ENCODE measurements around the gene DCDC2.
"Not testable (repeated sequence)": the region's sequence is repeated elsewhere in the genome, so short reads cannot be mapped to it uniquely, and the experiment has no call there.

DCDC2 gene

DNA sequence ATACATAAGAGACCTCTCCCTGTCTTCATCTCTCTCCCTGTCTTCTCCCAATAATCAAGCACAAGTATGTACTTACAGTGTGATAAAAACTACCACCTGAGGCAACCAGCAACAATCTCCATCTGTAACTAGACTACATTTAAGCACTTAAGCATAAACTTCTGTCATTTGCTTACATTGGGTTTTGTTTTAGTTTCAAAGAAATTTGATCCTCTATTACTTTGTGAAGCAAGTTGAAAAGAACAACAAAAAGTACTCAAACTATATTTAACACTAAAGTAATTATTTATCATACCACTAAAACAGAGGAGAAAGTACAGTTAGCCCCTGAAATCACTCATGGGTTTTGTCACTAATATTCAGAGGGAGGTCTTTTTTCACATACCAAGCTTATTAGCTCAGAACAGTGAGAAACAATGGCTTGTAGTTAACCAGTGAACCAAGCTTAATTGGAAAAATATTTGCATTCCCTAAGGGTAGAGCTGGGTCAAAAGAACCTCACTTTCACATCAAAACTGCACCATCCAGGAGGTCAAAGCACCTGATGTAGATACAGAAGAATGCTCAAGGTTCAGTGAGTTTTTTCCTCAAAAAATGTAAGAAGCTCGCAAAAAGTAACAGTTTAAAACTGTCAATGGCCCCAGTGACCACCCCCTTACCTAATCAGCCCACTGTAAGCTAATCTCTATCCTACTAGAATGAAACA, 34.1 kb downstream of the DCDC2 start:
- peak overlapping the region; percentile 32 for H3K27ac ChIP-seq (replicated peaks; ENCODE audit: low read length)
- no peak overlapping the region for H2BK5ac ChIP-seq (ENCODE audit: low read length)
- no peak overlapping the region for H2BK12ac ChIP-seq (ENCODE audit: low read length)
- H3K4me3 ChIP-seq (ENCODE audit: low read length in 2 of 2) = no peak overlapping the region
- no peak overlapping the region for H2BK15ac ChIP-seq (ENCODE audit: low read length)
- H4K8ac ChIP-seq (ENCODE audit: low read depth, low read length) = no peak overlapping the region
- H2AFZ ChIP-seq (ENCODE audit: low read length) = no peak overlapping the region
- no peak overlapping the region for H3K23ac ChIP-seq (ENCODE audit: low read depth, low read length, poor library complexity)
- no peaks in the 10 kb centered on the region for H3K27me3 ChIP-seq (ENCODE audit: control insufficient read depth in 3 of 3, insufficient read depth in 3 of 3, low read depth in 1 of 3, low read length in 3 of 3)
- H3K18ac ChIP-seq (ENCODE audit: low read length) = no peak overlapping the region
- no peak overlapping the region for H2AK5ac ChIP-seq (ENCODE audit: low read depth, low read length)
- H3K14ac ChIP-seq (ENCODE audit: low read length) = no peak overlapping the region
- no peaks in the 10 kb centered on the region for H3K9me3 ChIP-seq (replicated peaks in 1 of 2; ENCODE audit: control insufficient read depth in 2 of 2, insufficient read depth in 1 of 2, low read depth in 1 of 2, low read length in 2 of 2)
- peaks cover 0 to 2% of the 10 kb centered on the region in 2 donors for H3K4me1 ChIP-seq (ENCODE audit: control insufficient read depth in 2 of 2, insufficient read depth in 1 of 2, low read depth in 1 of 2, low read length in 2 of 2)
- no peak overlapping the region for H3K9ac ChIP-seq (ENCODE audit: low read depth, low read length, poor library complexity)
- no peak overlapping the region for H4K91ac ChIP-seq (ENCODE audit: low read depth, low read length, poor library complexity)
- H3K4me2 ChIP-seq (ENCODE audit: insufficient read depth, low read length, poor library complexity, severe bottlenecking) = peak overlapping the region; percentile 13
- no peak overlapping the region for H3K4ac ChIP-seq (ENCODE audit: low read length)
- WGBS, 2 donors (ENCODE audit: extremely low coverage in 2 of 2, insufficient read length in 2 of 2, insufficient replicate concordance in 1 of 2) = no CpG with 5 or more reads among the region's 1 CpG
- no peak overlapping the region for H2BK120ac ChIP-seq (ENCODE audit: low read depth, low read length)
- no peaks in the 10 kb centered on the region for H3K79me1 ChIP-seq (ENCODE audit: low read depth, low read length)
- H3K36me3 ChIP-seq (replicated peaks in 1 of 2; ENCODE audit: control insufficient read depth in 2 of 2, insufficient read depth in 2 of 2, low read length in 2 of 2) = no peaks in the 10 kb centered on the region
- DNase-seq (ENCODE audit: low spot score) = peak; percentile 9

DNA sequence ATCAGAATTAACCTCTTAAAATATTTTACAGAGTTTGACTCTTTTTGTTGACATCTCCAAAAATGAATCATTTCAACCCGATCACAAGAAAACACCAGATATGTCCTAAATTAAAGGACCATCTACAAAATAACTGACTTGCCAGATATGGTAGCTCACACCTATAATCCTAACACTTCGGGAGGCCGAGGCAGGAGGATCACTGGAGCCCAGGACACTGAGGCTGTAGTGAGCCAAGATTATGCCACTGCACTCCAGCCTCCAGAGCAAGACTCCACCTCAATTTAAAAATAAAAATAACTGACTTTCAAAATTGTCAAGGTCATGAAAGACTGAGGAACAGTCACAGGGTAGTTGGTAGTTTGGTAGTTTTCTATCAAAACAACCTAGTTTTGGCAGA, 34.9 kb downstream of the DCDC2 start:
- no peak overlapping the region for H2AFZ ChIP-seq (ENCODE audit: low read length)
- H3K14ac ChIP-seq (ENCODE audit: low read length) = no peak overlapping the region
- no peak overlapping the region for H3K18ac ChIP-seq (ENCODE audit: low read length)
- H2BK15ac ChIP-seq (ENCODE audit: low read length) = no peak overlapping the region
- no peak overlapping the region for H3K4me2 ChIP-seq (ENCODE audit: insufficient read depth, low read length, poor library complexity, severe bottlenecking)
- H4K8ac ChIP-seq (ENCODE audit: low read depth, low read length) = no peak overlapping the region
- no peaks in the 10 kb centered on the region for H3K27me3 ChIP-seq (ENCODE audit: control insufficient read depth in 3 of 3, insufficient read depth in 3 of 3, low read depth in 1 of 3, low read length in 3 of 3)
- DNase-seq (ENCODE audit: low spot score) = no peak
- WGBS, 2 donors (ENCODE audit: extremely low coverage in 2 of 2, insufficient read length in 2 of 2, insufficient replicate concordance in 1 of 2) = no CpG with 5 or more reads among the region's 3 CpGs
- H2AK5ac ChIP-seq (ENCODE audit: low read depth, low read length) = no peak overlapping the region
- no peak overlapping the region for H3K27ac ChIP-seq (replicated peaks; ENCODE audit: low read length)
- no peak overlapping the region for H3K4ac ChIP-seq (ENCODE audit: low read length)
- no peaks in the 10 kb centered on the region for H3K9me3 ChIP-seq (replicated peaks in 1 of 2; ENCODE audit: control insufficient read depth in 2 of 2, insufficient read depth in 1 of 2, low read depth in 1 of 2, low read length in 2 of 2)
- H2BK120ac ChIP-seq (ENCODE audit: low read depth, low read length) = no peak overlapping the region
- H3K23ac ChIP-seq (ENCODE audit: low read depth, low read length, poor library complexity) = no peak overlapping the region
- H3K4me1 ChIP-seq (ENCODE audit: control insufficient read depth in 2 of 2, insufficient read depth in 1 of 2, low read depth in 1 of 2, low read length in 2 of 2) = peaks cover 0 to 2% of the 10 kb centered on the region in 2 donors
- H2BK12ac ChIP-seq (ENCODE audit: low read length) = no peak overlapping the region
- no peak overlapping the region for H3K9ac ChIP-seq (ENCODE audit: low read depth, low read length, poor library complexity)
- no peak overlapping the region for H4K91ac ChIP-seq (ENCODE audit: low read depth, low read length, poor library complexity)
- no peaks in the 10 kb centered on the region for H3K79me1 ChIP-seq (ENCODE audit: low read depth, low read length)
- H3K36me3 ChIP-seq (replicated peaks in 1 of 2; ENCODE audit: control insufficient read depth in 2 of 2, insufficient read depth in 2 of 2, low read length in 2 of 2) = no peaks in the 10 kb centered on the region
- H2BK5ac ChIP-seq (ENCODE audit: low read length) = no peak overlapping the region
- H3K4me3 ChIP-seq (ENCODE audit: low read length in 2 of 2) = no peak overlapping the region

DNA sequence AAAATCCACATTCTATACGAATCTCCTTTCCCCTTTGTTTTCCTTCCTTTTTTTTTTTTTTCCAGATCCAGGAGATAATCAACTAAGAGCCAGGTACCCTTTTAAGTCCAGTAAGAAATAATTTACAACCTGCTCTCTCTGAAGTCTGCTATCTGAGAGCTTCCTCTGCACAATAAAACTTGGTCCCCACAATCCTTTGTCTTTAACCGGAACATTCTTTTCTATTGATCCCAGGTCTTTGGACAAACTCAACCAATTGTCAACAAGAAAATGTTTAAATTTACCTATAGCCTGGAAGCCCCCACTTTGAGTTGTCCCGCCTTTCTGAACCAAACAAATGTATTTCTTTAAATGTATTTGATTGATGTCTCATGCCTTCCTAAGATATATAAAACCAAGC, 35.4 kb downstream of the DCDC2 start:
- H3K4me1 ChIP-seq (ENCODE audit: control insufficient read depth in 2 of 2, insufficient read depth in 1 of 2, low read depth in 1 of 2, low read length in 2 of 2); H3K14ac ChIP-seq (ENCODE audit: low read length); H2BK12ac ChIP-seq (ENCODE audit: low read length); H2BK15ac ChIP-seq (ENCODE audit: low read length); DNase-seq (ENCODE audit: low spot score); H2AK5ac ChIP-seq (ENCODE audit: low read depth, low read length); H3K4me2 ChIP-seq (ENCODE audit: insufficient read depth, low read length, poor library complexity, severe bottlenecking); H4K91ac ChIP-seq (ENCODE audit: low read depth, low read length, poor library complexity); H3K79me1 ChIP-seq (ENCODE audit: low read depth, low read length); H3K18ac ChIP-seq (ENCODE audit: low read length); H3K9ac ChIP-seq (ENCODE audit: low read depth, low read length, poor library complexity); H2BK120ac ChIP-seq (ENCODE audit: low read depth, low read length); H3K27ac ChIP-seq (replicated peaks; ENCODE audit: low read length); H2AFZ ChIP-seq (ENCODE audit: low read length); H2BK5ac ChIP-seq (ENCODE audit: low read length); H3K4ac ChIP-seq (ENCODE audit: low read length); H3K27me3 ChIP-seq (ENCODE audit: control insufficient read depth in 3 of 3, insufficient read depth in 3 of 3, low read depth in 1 of 3, low read length in 3 of 3); H3K4me3 ChIP-seq (ENCODE audit: low read length in 2 of 2); H3K9me3 ChIP-seq (replicated peaks in 1 of 2; ENCODE audit: control insufficient read depth in 2 of 2, insufficient read depth in 1 of 2, low read depth in 1 of 2, low read length in 2 of 2); H3K23ac ChIP-seq (ENCODE audit: low read depth, low read length, poor library complexity); H4K8ac ChIP-seq (ENCODE audit: low read depth, low read length); H3K36me3 ChIP-seq (replicated peaks in 1 of 2; ENCODE audit: control insufficient read depth in 2 of 2, insufficient read depth in 2 of 2, low read length in 2 of 2): not testable (repeated sequence)
- WGBS, 2 donors (ENCODE audit: extremely low coverage in 2 of 2, insufficient read length in 2 of 2, insufficient replicate concordance in 1 of 2) = no CpG with 5 or more reads among the region's 3 CpGs

DNA sequence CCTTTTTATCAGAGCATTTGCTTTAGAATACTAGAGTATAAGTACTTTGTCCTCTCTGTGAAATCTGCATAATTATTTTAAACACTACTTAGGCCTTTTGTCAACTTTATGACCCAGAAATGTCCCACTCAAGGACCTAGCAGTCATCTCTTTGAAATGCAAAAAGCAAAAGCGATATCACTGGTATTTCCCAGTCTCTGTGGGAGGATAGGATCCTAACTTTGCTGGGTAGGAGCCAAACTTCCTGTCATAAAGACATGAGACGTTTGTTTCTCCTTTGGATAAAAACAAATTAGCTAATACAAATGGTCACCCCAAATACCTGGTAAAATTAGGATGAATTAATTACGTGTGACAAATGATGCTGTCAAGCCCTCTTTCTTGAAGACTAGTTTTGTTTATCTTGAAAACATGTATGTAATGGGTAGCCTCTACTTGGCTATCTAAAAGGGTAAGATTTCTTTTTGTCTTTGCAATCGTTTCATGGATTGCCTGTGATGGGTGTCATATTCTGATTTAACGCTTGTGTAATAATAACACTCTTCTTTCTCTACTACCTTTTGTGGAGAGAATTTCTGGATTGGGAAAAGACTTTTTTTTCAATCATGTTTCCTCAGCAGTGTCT, 36.2 kb downstream of the DCDC2 start:
- no peaks in the 10 kb centered on the region for H3K27me3 ChIP-seq (ENCODE audit: control insufficient read depth in 3 of 3, insufficient read depth in 3 of 3, low read depth in 1 of 3, low read length in 3 of 3)
- H2BK5ac ChIP-seq (ENCODE audit: low read length) = no peak overlapping the region
- H2AK5ac ChIP-seq (ENCODE audit: low read depth, low read length) = no peak overlapping the region
- DNase-seq (ENCODE audit: low spot score) = no peak
- no CpG with 5 or more reads among the region's 5 CpGs for WGBS, 2 donors (ENCODE audit: extremely low coverage in 2 of 2, insufficient read length in 2 of 2, insufficient replicate concordance in 1 of 2)
- H3K9me3 ChIP-seq (replicated peaks in 1 of 2; ENCODE audit: control insufficient read depth in 2 of 2, insufficient read depth in 1 of 2, low read depth in 1 of 2, low read length in 2 of 2) = no peaks in the 10 kb centered on the region
- H3K14ac ChIP-seq (ENCODE audit: low read length) = no peak overlapping the region
- H3K9ac ChIP-seq (ENCODE audit: low read depth, low read length, poor library complexity) = no peak overlapping the region
- no peak overlapping the region for H2AFZ ChIP-seq (ENCODE audit: low read length)
- H3K4me2 ChIP-seq (ENCODE audit: insufficient read depth, low read length, poor library complexity, severe bottlenecking) = no peak overlapping the region
- no peak overlapping the region for H3K18ac ChIP-seq (ENCODE audit: low read length)
- H3K36me3 ChIP-seq (replicated peaks in 1 of 2; ENCODE audit: control insufficient read depth in 2 of 2, insufficient read depth in 2 of 2, low read length in 2 of 2) = no peaks in the 10 kb centered on the region
- H3K4me3 ChIP-seq (ENCODE audit: low read length in 2 of 2) = no peak overlapping the region
- no peak overlapping the region for H4K8ac ChIP-seq (ENCODE audit: low read depth, low read length)
- no peak overlapping the region for H2BK120ac ChIP-seq (ENCODE audit: low read depth, low read length)
- H2BK12ac ChIP-seq (ENCODE audit: low read length) = no peak overlapping the region
- H3K23ac ChIP-seq (ENCODE audit: low read depth, low read length, poor library complexity) = no peak overlapping the region
- H3K79me1 ChIP-seq (ENCODE audit: low read depth, low read length) = no peaks in the 10 kb centered on the region
- no peak overlapping the region for H3K27ac ChIP-seq (replicated peaks; ENCODE audit: low read length)
- no peak overlapping the region for H4K91ac ChIP-seq (ENCODE audit: low read depth, low read length, poor library complexity)
- no peak overlapping the region for H3K4ac ChIP-seq (ENCODE audit: low read length)
- H3K4me1 ChIP-seq (ENCODE audit: control insufficient read depth in 2 of 2, insufficient read depth in 1 of 2, low read depth in 1 of 2, low read length in 2 of 2) = peaks cover 0 to 2% of the 10 kb centered on the region in 2 donors
- H2BK15ac ChIP-seq (ENCODE audit: low read length) = no peak overlapping the region
